Pancreas (tissue), 10 donors: ENCODE measurements around the gene RALGPS2. TPM values are rescaled to one million over a fixed set of nuclear protein-coding genes. Genes with fewer than 3 reads are reported as not detected.
A peak's percentile ranks its signal among the peaks of the same experiment; 100 is the strongest.

Source experiments
- ATAC-seq, 4 donors: fragments of 200-7000 bp; cut with Tn5 transposase; one replicate each; pipeline versions ENCODE4 v1.8.0 to v1.9.1; 2020; ENCODE audit warnings: mild to moderate bottlenecking in 4 of 4, moderate library complexity in 4 of 4
- DNase-seq, 6 donors: peaks; one replicate each; pipeline ENCODE4 v3.0.0-alpha.2; 2020
- FAIRE-seq: peaks from 2 replicates; lab custom pipeline; 2012; peaks lifted over from hg19 to GRCh38; lab: Jason Lieb, UNC
- H3K27ac ChIP-seq, 4 donors: fragments of 200-600 bp; sonication (generic); 1 replicate in 3 of 4; 2 replicates in 1 of 4; pipeline versions ENCODE4 v1.5.0 to v1.8.0; 2020
- H3K27me3 ChIP-seq, 4 donors: fragments of 200-600 bp; one replicate each; pipeline ENCODE4 v1.8.0; 2021
- H3K36me3 ChIP-seq, 3 donors: fragments of 200-600 bp; sonication (generic) in 1 of 3; one replicate each; pipeline versions ENCODE4 v1.5.0 to v1.8.0; 2020 to 2021
- H3K4me1 ChIP-seq, 3 donors: fragments of 200-600 bp; one replicate each; pipeline ENCODE4 v1.8.0; 2021
- H3K4me3 ChIP-seq, 4 donors: fragments of 200-600 bp; sonication (generic) in 2 of 4; one replicate each; pipeline versions ENCODE4 v1.5.0 to v1.8.0; 2020 to 2021
- H3K9me3 ChIP-seq, 4 donors: fragments of 200-600 bp; one replicate each; pipeline ENCODE4 v1.8.0; 2021
- WGBS, 2 donors: extraction: QIAGEN DNeasy Blood & Tissue Kit; methylation state at CpG; one replicate each; pipeline ENCODE4 v1.1.7; 2013; 5-methylcytosine and 5-hydroxymethylcytosine counted together
- intact Hi-C, 3 donors: fragments of 100-400 bp; cut with DNase I; formaldehyde crosslinking; loops; one replicate each; pipeline versions ENCODE4 v1.11.1 to v1.14.2; 2022
- polyA plus RNA-seq, 2 donors: library from polyadenylated mRNA; stranded (reverse); fragments of 200-250 nt; gene quantifications; one replicate each; pipeline ENCODE4 v1.2.3, GENCODE V29; 2013
- total RNA-seq, 6 donors: library from RNA; stranded (reverse); fragmentation: NEBNext Ultra II Directional in 4 of 6; extraction: Animal tissue kit (Norgen Biotek cat#: 25700) in 4 of 6; gene quantifications; one replicate each; pipeline versions ENCODE4 v1.2.1 to v1.2.4, GENCODE V29; 2021 to 2023
- TF ChIP-seq, protein P1 (sequence below), 4 donors: fragments of 200-600 bp; sonication (generic) in 3 of 4; IDR thresholded peaks; one replicate each; pipeline versions ENCODE4 v1.5.0 to v1.8.0; 2021; ENCODE audit warnings: antibody characterized with exemption in 4 of 4
- donor health status: healthy with polysubstance abuse.
- donor health status: DM: no; HTN: no; CAD: no; lungs with moderate emphysema.
- donor health status: DM: no; HTN: no; CAD: no.
- donor health status: control.
- donor health status: control.
- donor health status: Bipolar disorder and iron deficiency.
- donor health status: DM: yes; HTN: yes; CAD: no.
- donor health status: DM: no; HTN: no; CAD: no.
- donor health status: DM: no; HTN: no; CAD: no.
- donor health status: DM: yes; HTN: yes; CAD: no.

The RALGPS2 gene
- total and polyA plus RNA-seq, 8 donors, result 1.9 to 11.6 (median 7.6) TPM

- no peak for FAIRE-seq
Measured at GRCh38 chr1:178898401-178898800, 173.4 kb downstream of the RALGPS2 start.

DNA sequence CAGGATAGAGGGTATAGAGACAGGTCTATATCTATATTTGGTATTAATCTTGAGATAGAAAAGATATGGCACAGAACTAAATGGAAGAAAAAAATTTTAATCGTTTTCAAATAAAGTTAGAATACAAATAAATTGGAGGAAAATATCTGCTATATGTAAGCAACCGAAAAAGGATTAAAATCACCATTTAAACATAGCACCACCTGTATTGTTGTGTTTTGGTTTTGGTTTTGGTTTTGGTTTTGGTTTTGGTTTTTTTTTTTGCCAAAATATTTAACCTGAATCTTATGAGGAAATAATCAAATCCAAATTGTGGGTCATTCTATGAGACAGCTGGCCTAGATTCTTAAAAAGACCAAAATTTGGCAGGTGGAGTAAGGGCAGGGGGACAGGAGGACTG is 174.4 kb downstream of the RALGPS2 start:
- ATAC-seq (no peak), DNase-seq (no peak), FAIRE-seq (peak; percentile 57)
- Histone ChIP-seq H3K4me1 (no peaks in the 10 kb centered on the region), H3K4me3 (no peak overlapping the region), H3K9me3 (no peaks in the 10 kb centered on the region), H3K27me3 (no peaks in the 10 kb centered on the region), H3K36me3 (no peaks in the 10 kb centered on the region), H3K27ac (no peak overlapping the region)
- intact Hi-C loops, result no loop called here
- TF ChIP-seq, protein P1, sequence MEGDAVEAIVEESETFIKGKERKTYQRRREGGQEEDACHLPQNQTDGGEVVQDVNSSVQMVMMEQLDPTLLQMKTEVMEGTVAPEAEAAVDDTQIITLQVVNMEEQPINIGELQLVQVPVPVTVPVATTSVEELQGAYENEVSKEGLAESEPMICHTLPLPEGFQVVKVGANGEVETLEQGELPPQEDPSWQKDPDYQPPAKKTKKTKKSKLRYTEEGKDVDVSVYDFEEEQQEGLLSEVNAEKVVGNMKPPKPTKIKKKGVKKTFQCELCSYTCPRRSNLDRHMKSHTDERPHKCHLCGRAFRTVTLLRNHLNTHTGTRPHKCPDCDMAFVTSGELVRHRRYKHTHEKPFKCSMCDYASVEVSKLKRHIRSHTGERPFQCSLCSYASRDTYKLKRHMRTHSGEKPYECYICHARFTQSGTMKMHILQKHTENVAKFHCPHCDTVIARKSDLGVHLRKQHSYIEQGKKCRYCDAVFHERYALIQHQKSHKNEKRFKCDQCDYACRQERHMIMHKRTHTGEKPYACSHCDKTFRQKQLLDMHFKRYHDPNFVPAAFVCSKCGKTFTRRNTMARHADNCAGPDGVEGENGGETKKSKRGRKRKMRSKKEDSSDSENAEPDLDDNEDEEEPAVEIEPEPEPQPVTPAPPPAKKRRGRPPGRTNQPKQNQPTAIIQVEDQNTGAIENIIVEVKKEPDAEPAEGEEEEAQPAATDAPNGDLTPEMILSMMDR (IDR thresholded peaks at IDR 0.05), result no peak
- WGBS, 2 donors, result 84 to 85% methylated on average over 2 of the region's 2 CpGs

More at GRCh38 chr1:178898401-178898800, 173.4 kb downstream of the RALGPS2 start:
- no peak for ATAC-seq
- no peaks in the 10 kb centered on the region for H3K27me3 ChIP-seq
- intact Hi-C loops, result no loop called here
- H3K9me3 ChIP-seq, result no peaks in the 10 kb centered on the region
- H3K4me3 ChIP-seq, result no peak overlapping the region
- no peaks in the 10 kb centered on the region for H3K36me3 ChIP-seq
- no peak overlapping the region for H3K27ac ChIP-seq
- no peak for DNase-seq
- H3K4me1 ChIP-seq, result no peaks in the 10 kb centered on the region
- TF ChIP-seq, protein P1 (IDR thresholded peaks at IDR 0.05), result no peak
- WGBS, 2 donors, result 96 to 100% methylated on average over 1 of the region's 1 CpG

GRCh38 chr1:178901482-178902125 is 176.6 kb downstream of the RALGPS2 start:
- DNase-seq (no peak), FAIRE-seq (no peak), ATAC-seq (no peak)
- Histone ChIP-seq H3K4me1 (no peaks in the 10 kb centered on the region), H3K27me3 (no peaks in the 10 kb centered on the region), H3K4me3 (no peak overlapping the region), H3K36me3 (no peaks in the 10 kb centered on the region), H3K9me3 (no peaks in the 10 kb centered on the region), H3K27ac (no peak overlapping the region)
- intact Hi-C loops, result no loop called here
- 95 to 97% methylated on average over 1 of the region's 1 CpG for WGBS, 2 donors
- TF ChIP-seq, protein P1 (IDR thresholded peaks at IDR 0.05), result no peak

DNA sequence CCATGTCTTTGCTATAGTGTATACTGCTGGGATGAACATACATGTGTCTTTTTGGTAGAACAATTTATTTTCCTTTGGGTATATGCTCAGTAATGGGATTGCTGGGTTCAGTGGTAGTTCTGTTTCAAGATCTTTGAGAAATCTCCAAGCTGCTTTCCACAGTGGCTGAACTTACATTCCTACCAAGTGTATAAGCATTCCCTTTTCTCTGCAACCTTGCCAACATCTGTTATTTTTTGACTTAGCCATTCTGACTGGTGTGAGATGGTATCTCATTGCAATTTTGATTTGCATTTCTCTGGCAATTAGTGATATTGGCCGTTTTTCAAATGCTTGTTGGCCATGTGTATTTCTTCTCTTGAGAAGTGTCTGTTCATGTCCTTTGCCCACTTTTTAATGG is 183.3 kb downstream of the RALGPS2 start:
- TF ChIP-seq, protein P1 (IDR thresholded peaks at IDR 0.05), result no peak
- H3K4me3 ChIP-seq, result no peak overlapping the region
- no peaks in the 10 kb centered on the region for H3K4me1 ChIP-seq
- no peaks in the 10 kb centered on the region for H3K27me3 ChIP-seq
- 38 to 64% methylated on average over 1 of the region's 1 CpG for WGBS, 2 donors
- intact Hi-C loops, result no loop called here
- H3K9me3 ChIP-seq, result no peaks in the 10 kb centered on the region
- ATAC-seq, result no peak
- no peak overlapping the region for H3K27ac ChIP-seq
- no peak for DNase-seq
- no peak for FAIRE-seq
- no peaks in the 10 kb centered on the region for H3K36me3 ChIP-seq

- no peak for ATAC-seq
- intact Hi-C loops, result no loop called here
- WGBS, 2 donors, result 98 to 100% methylated on average over 1 of the region's 1 CpG
Measured at GRCh38 chr1:178910023-178910422, 185.0 kb downstream of the RALGPS2 start.

More at GRCh38 chr1:178910023-178910422, 185.0 kb downstream of the RALGPS2 start:
- TF ChIP-seq, protein P1 (IDR thresholded peaks at IDR 0.05), result no peak
- no peak for DNase-seq
- no peak overlapping the region for H3K4me3 ChIP-seq
- H3K36me3 ChIP-seq, result no peaks in the 10 kb centered on the region
- no peaks in the 10 kb centered on the region for H3K4me1 ChIP-seq
- H3K9me3 ChIP-seq, result no peaks in the 10 kb centered on the region
- H3K27ac ChIP-seq, result no peak overlapping the region
- FAIRE-seq, result no peak
- H3K27me3 ChIP-seq, result no peaks in the 10 kb centered on the region
